KOPT-K1 (cell line): ENCODE measurements around the gene TNRC6B.
"Not testable (repeated sequence)": the region's sequence is repeated elsewhere in the genome, so short reads cannot be mapped to it uniquely, and the experiment has no call there.

Experiments
- H3K27ac ChIP-seq: fragments of 200-600 bp; sonication (generic); 2 replicates; pipeline ENCODE4 v1.5.1; 2016; ENCODE audit warnings: antibody characterized with exemption, mild to moderate bottlenecking, low read depth, low read length; ENCODE audit not compliant: poor library complexity, severe bottlenecking
- H3K36me3 ChIP-seq: fragments of 200-600 bp; sonication (generic); 2 replicates; pipeline ENCODE4 v1.5.1; 2017; ENCODE audit warnings: antibody characterized with exemption, mild to moderate bottlenecking, low read length, moderate library complexity; ENCODE audit not compliant: insufficient read depth
- H3K9me3 ChIP-seq: fragments of 200-600 bp; sonication (generic); 2 replicates; pipeline ENCODE4 v1.5.1; 2017; ENCODE audit warnings: antibody characterized with exemption, low read length, mild to moderate bottlenecking; ENCODE audit not compliant: insufficient read depth, poor library complexity, severe bottlenecking

The TNRC6B gene

DNA sequence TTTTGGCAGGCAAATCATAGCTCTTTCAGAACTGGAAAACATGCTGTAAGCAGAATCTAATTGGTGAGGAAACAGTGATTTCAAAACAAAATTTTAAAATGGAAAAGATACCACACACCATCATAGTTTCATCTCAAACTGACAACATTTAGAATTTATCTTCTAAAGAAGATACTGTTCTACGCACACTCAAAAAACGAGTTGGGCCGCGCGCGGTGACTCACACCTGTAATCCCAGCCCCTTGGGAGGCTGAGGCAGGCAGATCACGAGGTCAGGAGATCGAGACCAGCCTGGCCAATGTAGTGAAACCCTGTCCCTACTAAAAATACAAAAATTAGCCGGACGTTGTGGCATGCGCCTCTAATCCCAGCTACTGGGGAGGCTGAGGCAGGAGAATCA lies 124.4 kb downstream of the TNRC6B start:
- no peaks in the 10 kb centered on the region for H3K9me3 ChIP-seq
- H3K36me3 ChIP-seq = peaks cover 82% of the 10 kb centered on the region

DNA sequence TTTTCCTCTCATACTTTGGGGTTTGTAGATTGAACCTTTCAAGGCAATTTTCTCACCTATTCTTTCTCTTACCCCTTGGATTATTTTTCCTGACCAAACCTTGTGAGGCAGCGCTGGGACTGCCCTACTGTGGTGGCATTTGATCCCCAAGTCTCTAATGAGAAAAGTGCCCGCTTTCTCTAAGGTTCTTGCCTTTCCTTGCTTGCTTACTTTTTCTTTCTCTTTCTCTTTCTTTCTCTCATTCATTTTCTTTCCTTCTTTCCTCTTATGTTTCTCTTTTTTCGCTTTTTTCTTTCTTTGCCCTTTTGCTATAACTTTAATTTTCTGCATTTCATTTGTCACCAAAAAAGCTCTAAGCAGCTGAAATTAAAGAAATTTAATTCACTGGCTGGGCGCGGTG lies 127.9 kb downstream of the TNRC6B start:
- Histone ChIP-seq H3K36me3 (peaks cover 93% of the 10 kb centered on the region), H3K9me3 (no peaks in the 10 kb centered on the region), H3K27ac (no peak overlapping the region)

More for the DNA sequence above, 124.4 kb downstream of the TNRC6B start:
- H3K27ac ChIP-seq = no peak overlapping the region

DNA sequence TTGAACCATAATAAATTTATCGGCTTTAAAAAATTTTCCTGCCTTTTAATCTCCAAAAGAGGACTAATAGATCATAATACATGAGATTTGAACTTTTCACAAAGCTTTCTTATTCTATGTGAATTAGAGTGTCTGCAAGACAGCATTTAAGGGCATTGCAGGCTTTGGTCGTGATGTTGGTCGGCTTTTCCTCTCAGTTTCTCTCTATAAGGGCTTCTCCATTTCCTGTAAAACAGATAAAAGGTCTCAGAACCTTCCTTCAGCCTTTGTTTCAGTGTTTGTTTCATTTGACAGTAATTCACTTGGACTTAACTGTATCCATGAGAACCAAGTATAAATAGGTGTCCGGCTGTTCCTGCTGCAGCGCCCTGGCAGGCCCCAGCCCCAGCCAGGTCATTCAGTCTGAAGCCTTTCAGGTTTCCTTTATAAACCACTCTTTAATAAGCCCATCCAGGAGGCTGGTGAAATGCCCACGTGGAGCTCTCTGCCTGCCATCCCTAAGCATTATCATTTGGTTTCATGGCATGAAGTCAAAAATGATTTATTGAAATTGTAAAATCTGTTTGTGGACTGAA lies 131.4 kb downstream of the TNRC6B start:
- H3K27ac ChIP-seq = no peak overlapping the region
- peaks cover 95% of the 10 kb centered on the region for H3K36me3 ChIP-seq

DNA sequence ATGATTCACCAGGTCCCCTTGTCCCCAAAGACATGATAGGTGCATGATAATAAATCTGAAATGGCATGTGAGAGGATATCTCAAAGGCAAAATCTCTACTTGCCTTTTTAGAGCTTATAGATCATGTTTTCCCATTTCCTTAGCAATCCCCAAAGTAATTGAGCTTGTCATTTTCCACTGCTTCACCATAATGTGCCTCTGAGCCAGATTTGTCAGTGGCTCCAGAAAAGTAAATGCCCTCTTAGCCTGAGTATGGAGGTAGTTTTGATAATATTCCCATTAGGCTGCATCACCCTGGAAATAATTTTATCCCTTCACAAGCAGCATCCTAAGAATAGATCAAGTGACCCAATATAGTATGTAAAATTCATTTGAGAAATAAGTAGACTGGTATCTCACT lies 131.9 kb downstream of the TNRC6B start:
- Histone ChIP-seq H3K9me3 (no peaks in the 10 kb centered on the region), H3K27ac (no peak overlapping the region), H3K36me3 (peaks cover 98% of the 10 kb centered on the region)

More for the DNA sequence above, 131.4 kb downstream of the TNRC6B start:
- H3K9me3 ChIP-seq = no peaks in the 10 kb centered on the region

DNA sequence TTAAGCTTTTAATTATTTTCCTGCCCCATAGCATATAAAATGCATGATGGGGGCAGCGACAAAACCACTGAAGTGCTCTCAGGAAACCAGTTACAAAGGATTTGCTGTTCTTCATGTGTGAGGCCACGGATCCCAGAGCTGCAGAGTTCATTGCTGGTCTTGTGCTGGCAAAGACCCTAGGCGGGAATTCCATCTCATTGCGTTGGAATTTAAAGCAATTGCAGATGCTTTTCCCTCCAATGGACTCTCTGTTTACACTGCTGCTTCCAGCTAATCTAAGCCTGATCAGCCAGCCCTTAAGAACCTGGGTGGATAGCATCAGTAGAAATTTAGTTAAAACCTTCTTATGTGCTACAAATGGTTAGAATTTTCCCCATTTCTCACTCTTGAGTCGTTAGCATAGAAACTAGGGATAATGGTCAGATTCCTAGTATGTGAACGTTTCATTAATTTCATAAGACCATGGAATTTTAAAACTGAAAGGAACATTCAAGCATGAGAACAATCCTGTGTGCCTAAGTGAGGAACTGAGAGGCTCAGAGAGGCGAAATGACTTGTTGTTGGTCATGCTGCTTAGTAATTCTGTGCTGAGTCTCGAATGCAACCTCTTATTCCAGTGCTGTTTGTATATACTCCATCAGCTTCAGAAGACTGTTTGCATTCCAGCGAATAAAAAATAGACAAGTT lies 132.5 kb downstream of the TNRC6B start:
- Histone ChIP-seq H3K36me3 (peaks cover 99% of the 10 kb centered on the region), H3K27ac (no peak overlapping the region), H3K9me3 (no peaks in the 10 kb centered on the region)

DNA sequence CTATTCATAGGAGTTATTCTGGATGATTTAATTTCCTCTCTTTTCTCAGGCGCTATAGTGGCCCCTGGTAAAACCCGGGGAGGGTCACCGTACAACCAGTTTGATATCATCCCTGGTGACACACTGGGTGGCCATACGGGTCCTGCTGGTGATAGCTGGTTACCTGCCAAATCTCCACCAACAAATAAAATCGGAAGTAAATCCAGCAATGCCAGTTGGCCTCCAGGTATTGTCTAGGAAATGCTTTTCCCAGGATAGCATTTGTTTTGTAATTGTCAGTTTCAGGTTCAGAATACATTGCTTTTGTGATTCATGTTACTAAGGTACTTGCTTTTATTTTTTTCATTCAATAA lies 133.0 kb downstream of the TNRC6B start:
- Histone ChIP-seq H3K27ac (no peak overlapping the region), H3K9me3 (no peaks in the 10 kb centered on the region), H3K36me3 (peaks cover 99% of the 10 kb centered on the region)

DNA sequence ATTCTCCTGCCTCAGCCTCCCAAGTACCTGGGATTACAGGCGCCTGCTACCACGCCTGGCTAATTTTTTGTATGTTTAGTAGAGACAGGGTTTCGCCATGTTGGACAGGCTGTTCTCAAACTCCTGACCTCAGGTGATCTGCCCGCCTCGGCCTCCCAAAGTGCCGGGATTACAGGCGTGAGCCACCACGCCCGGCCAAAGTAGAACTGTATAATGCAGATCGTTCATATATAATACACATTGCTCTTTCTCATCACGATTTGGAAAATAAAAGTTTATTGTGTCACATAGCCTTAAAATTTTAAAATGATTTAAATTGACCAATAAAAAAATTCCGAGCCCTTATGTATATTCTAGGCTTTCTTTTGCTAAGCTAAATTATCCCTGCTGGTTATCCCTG lies 133.9 kb downstream of the TNRC6B start:
- H3K9me3 ChIP-seq, H3K27ac ChIP-seq: not testable (repeated sequence)
- peaks cover 100% of the 10 kb centered on the region for H3K36me3 ChIP-seq

DNA sequence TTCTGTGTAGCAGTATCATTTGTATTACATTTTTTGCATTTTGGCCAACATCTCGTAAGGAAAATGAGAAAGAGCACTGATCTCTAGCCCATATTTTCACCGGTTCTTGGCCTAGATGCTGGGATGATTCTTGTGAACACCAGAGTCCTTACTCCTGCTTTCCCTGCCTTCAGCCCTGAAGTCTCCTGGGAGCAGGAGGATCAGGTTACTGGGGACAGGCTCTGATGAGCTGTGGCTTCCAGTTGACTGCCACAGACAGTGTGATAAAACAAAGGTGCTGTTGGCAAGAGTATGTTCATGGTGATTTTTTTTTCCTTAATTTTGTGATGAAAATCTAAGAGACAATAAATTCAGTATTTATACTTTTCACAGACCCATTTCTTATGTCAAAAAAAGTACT lies 134.3 kb downstream of the TNRC6B start:
- H3K27ac ChIP-seq = no peak overlapping the region
- no peaks in the 10 kb centered on the region for H3K9me3 ChIP-seq
- peaks cover 100% of the 10 kb centered on the region for H3K36me3 ChIP-seq

DNA sequence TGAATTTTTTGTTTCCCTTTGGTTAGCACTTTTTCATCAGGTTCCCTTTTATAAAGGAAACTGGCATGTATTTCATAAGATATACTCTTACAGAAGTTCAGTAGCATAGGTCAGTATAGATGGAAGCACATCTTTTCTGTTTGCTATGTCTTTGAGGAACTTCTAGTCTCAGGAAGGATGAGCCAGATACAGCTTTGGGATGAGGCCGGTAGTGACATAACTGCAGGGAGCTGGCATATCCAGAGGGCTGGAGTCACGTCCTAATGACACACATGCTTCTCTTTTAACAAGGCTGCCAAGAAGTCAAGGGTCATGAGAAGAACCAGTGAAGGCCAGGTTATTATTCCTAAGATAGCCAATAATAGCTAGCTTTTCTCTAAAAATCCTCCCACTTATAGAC lies 135.3 kb downstream of the TNRC6B start:
- H3K9me3 ChIP-seq = no peaks in the 10 kb centered on the region
- no peak overlapping the region for H3K27ac ChIP-seq
- H3K36me3 ChIP-seq = peaks cover 100% of the 10 kb centered on the region

DNA sequence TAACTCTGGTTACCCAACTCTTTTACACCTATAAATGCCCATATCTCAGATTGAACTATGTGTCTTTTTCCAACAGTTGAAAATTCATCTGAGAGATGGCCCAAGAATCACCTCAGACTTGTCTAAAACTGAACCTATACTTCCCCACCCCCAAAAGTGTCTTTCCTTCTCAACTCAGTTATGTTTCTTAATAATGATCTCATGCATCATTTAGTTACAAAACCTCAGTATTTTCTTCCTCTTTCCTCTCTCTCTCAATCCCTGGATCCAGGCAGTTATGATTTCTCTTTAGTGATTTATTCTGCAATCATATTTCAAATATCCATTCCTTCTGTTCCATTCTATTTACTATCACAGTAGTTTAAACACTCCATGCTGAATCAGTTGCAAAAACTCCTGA lies 136.3 kb downstream of the TNRC6B start:
- Histone ChIP-seq H3K9me3 (no peaks in the 10 kb centered on the region), H3K27ac (no peak overlapping the region), H3K36me3 (peaks cover 99% of the 10 kb centered on the region)

DNA sequence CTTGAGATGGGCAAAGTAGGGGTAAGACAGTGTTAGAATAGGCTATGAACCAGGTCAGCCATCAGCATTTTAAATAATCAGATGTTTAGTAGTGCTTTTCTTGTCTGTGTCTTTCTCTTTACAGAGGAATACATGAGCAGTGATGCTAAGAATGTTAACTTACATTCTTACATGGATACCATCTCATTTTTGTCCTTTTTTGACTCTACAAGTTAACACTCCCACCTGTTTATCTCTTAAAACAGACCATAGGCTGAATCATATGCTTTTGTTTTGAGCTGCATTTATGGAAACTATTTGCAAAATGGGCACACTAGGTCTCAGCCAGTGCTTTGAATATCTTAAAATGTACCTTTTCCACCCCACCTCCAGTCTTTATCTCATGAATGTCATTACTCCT lies 143.0 kb downstream of the TNRC6B start:
- no peak overlapping the region for H3K27ac ChIP-seq
- H3K9me3 ChIP-seq = no peaks in the 10 kb centered on the region
- peaks cover 70% of the 10 kb centered on the region for H3K36me3 ChIP-seq

DNA sequence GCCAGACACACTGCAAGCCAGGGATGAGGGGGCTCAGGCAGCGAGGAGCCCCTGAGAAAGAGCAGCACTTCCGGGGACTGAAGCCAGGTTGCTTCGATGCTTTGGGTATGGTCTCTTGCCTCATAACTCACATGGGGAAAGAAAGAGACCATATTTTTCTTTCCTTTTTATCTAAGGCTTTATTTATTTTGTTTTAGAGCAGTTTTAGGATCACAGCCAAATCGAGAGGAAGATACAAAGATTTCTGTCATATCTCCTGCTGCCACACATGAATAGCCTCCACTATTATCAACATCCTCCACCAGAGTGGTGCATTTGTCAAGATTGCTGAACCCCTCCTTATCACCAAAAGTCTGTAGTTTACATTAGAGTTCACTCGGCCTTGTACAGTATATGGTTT lies 144.3 kb downstream of the TNRC6B start:
- no peak overlapping the region for H3K27ac ChIP-seq
- H3K9me3 ChIP-seq = no peaks in the 10 kb centered on the region
- peaks cover 63% of the 10 kb centered on the region for H3K36me3 ChIP-seq

DNA sequence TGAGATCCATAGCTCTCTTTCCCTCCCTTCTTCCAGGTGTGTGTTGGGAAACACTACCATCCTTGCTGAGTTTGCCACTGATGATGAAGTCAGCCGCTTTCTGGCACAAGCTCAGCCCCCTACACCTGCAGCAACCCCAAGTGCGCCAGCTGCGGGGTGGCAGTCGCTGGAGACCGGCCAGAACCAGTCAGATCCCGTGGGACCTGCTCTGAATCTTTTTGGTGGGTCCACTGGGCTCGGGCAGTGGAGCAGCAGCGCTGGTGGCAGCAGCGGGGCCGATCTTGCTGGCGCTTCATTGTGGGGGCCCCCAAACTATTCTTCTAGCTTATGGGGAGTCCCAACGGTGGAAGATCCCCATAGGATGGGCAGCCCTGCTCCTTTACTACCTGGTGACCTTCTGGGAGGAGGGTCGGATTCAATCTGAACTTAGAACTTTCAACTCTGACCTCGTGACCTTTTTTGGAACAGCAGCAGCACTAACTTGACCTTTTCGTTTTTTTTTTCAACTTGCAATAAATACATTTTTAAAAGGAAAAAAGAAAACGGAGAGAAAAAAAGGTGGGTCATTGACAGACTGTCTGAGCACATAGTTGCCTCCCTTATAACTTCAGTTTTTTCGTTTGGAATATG lies 145.2 kb downstream of the TNRC6B start:
- peaks cover 55% of the 10 kb centered on the region for H3K36me3 ChIP-seq
- H3K27ac ChIP-seq = peak overlapping the region; percentile 96
- no peaks in the 10 kb centered on the region for H3K9me3 ChIP-seq

DNA sequence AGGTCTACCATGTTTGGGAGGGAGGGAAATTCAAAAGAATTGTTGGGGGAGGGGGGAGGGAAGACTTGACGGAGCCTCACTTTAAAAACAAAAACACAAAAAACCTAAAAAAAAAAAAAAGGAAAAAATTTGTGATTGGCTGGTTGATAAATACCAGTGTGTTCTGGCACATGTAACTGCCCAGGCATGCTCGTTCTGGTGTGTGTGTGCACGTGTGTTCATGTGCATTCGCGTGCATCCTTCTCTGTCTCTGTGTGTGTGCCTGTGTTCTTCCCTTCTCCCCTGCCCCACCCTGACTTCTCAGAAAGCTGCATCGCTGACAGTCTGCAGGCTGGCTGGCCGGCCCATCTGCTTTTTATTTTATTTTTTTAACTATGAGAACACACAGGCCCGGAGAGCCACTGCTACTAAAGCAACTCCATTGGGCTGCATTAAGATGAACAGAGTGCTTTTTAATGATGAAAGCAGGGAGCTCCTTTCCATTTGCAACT lies 146.0 kb downstream of the TNRC6B start:
- Histone ChIP-seq H3K9me3 (no peaks in the 10 kb centered on the region), H3K36me3 (peaks cover 47% of the 10 kb centered on the region), H3K27ac (peak overlapping the region; percentile 96)

DNA sequence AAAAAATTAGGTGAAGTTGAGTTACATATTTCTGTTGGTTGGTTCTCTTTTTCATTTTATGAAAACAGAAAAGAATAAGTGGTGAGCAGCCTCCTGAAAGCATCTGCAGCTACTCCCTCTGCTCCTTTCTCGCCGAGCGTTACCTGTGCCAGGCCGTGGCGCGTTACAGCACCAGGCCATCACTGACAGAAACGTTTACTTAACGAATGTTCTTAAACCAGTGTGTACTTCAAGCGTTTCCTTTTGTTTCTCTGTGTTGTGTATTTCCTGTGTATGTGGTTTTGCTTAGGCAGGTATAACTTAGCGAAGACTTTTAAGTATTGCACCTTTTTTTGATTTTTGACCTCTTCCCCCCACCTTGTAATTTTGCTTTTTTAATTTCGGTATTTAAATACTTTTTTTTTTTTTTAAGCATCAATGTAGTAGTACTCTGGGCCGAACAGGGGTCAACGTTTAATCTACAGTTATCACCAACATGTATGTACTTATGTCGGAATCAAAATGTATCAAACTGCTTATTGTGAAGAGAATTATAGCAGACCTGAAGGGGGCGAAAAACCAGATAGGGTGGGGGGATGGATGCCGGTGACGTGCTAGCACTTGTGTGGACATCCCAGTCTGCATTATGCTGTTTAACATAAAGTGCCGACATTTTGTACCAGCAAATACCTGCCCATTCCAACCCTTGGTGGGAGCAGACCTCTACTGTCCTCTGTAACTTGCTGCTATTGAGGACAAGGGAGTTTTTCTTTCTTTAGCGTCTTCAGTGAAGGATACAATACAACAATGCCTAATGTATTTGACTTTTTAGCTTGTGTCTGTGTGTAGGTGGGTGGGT lies 147.0 kb downstream of the TNRC6B start:
- H3K27ac ChIP-seq = peak overlapping the region; percentile 96
- no peaks in the 10 kb centered on the region for H3K9me3 ChIP-seq
- peaks cover 45% of the 10 kb centered on the region for H3K36me3 ChIP-seq
